ENCODE results near the gene FCMR. TPM values are rescaled to one million over a fixed set of nuclear protein-coding genes. Genes with fewer than 3 reads are reported as not detected.
A peak's percentile ranks its signal among the peaks of the same experiment; 100 is the strongest.

FCMR gene
- 0.68 and 1.7 TPM in 2 replicates for total RNA-seq (2014; rRNA removed; shearing (Covaris generic))

- no peak for DNase-seq (ENCODE audit: low read depth)
Measured at GRCh38 chr1:206921772-206922265, at the start of gene FCMR. FCMR (minus strand) TSS chr1:206921941; CDS start chr1:206921854, 87 bp downstream.

- DNase-seq (ENCODE audit: low read depth), result no peak
Measured at GRCh38 chr1:206971029-206971655, 49.4 kb upstream of the FCMR start.

GRCh38 chr1:206970446-206970845 is 48.7 kb upstream of the FCMR start, which contains the start of gene FCAMR:
FCAMR (minus strand) TSS chr1:206970460; CDS start chr1:206970125, 335 bp downstream.
- DNase-seq (ENCODE audit: low read depth), result no peak

GRCh38 chr1:206969090-206969489 is 47.3 kb upstream of the FCMR start:
- DNase-seq (ENCODE audit: low read depth), result no peak

- DNase-seq (ENCODE audit: low read depth), result peak; percentile 31
Measured at GRCh38 chr1:206967096-206967849, 45.5 kb upstream of the FCMR start.

GRCh38 chr1:206965781-206966180 is 44.0 kb upstream of the FCMR start:
- DNase-seq (ENCODE audit: low read depth), result no peak

- DNase-seq (ENCODE audit: low read depth), result no peak
Measured at GRCh38 chr1:206963740-206964139, 42.0 kb upstream of the FCMR start.

- DNase-seq (ENCODE audit: low read depth), result no peak
Measured at GRCh38 chr1:206963119-206963712, 41.5 kb upstream of the FCMR start.

GRCh38 chr1:206962272-206962671 is 40.5 kb upstream of the FCMR start:
- DNase-seq (ENCODE audit: low read depth), result no peak

- DNase-seq (ENCODE audit: low read depth), result no peak
Measured at GRCh38 chr1:206961668-206962067, 39.9 kb upstream of the FCMR start.

- no peak for DNase-seq (ENCODE audit: low read depth)
Measured at GRCh38 chr1:206960676-206961386, 39.1 kb upstream of the FCMR start.

- no peak for DNase-seq (ENCODE audit: low read depth)
Measured at GRCh38 chr1:206958144-206958543, 36.4 kb upstream of the FCMR start.

- DNase-seq (ENCODE audit: low read depth), result no peak
Measured at GRCh38 chr1:206957639-206958038, 35.9 kb upstream of the FCMR start.

- DNase-seq (ENCODE audit: low read depth), result no peak
Measured at GRCh38 chr1:206955476-206956451, 34.0 kb upstream of the FCMR start.

- no peak for DNase-seq (ENCODE audit: low read depth)
Measured at GRCh38 chr1:206954459-206955342, 33.0 kb upstream of the FCMR start.

- no peak for DNase-seq (ENCODE audit: low read depth)
Measured at GRCh38 chr1:206953626-206954025, 31.9 kb upstream of the FCMR start.

- DNase-seq (ENCODE audit: low read depth), result no peak
Measured at GRCh38 chr1:206953126-206953525, 31.4 kb upstream of the FCMR start.

GRCh38 chr1:206952171-206952570 is 30.4 kb upstream of the FCMR start:
- DNase-seq (ENCODE audit: low read depth), result no peak

GRCh38 chr1:206951318-206952100 is 29.8 kb upstream of the FCMR start:
- no peak for DNase-seq (ENCODE audit: low read depth)
